ENCODE results near the gene CXCR2.

The CXCR2 gene

GRCh38 chr2:218127929-218128455 lies 2.2 kb downstream of the CXCR2 start:
- TF ChIP-seq Cebpa-rat (IDR thresholded peaks at IDR 0.05), result no peak
- Histone ChIP-seq H3K27me3 (no peaks in the 10 kb centered on the region), H3K4me1 (peaks cover 14 to 27% (median 18%) of the 10 kb centered on the region in 10 experiments)

GRCh38 chr2:218128781-218129457 lies 3.1 kb downstream of the CXCR2 start:
- H3K4me2 ChIP-seq, result peak overlapping the region in 3 of 11 experiments; percentile 5 to 25 (median 11); a peak in 3 of 22 replicates
- H3K4me3 ChIP-seq, result no peak overlapping the region
- H3K9ac ChIP-seq, result no peak overlapping the region
- H4K20me1 ChIP-seq, result no peaks in the 10 kb centered on the region
- no peaks in the 10 kb centered on the region for H3K27me3 ChIP-seq
- peaks cover 14 to 27% (median 18%) of the 10 kb centered on the region in 10 experiments for H3K4me1 ChIP-seq
- H3K27ac ChIP-seq, result no peak overlapping the region
- H3K9me3 ChIP-seq (replicated peaks in 1 of 11), result peaks cover 0 to 7% (median 0%) of the 10 kb centered on the region in 11 experiments; a peak in 3 of 22 replicates
- no peaks in the 10 kb centered on the region for H3K36me3 ChIP-seq
- no peak for TF ChIP-seq Cebpa-rat (IDR thresholded peaks at IDR 0.05)

More at GRCh38 chr2:218127929-218128455, 2.2 kb downstream of the CXCR2 start:
- H3K36me3 ChIP-seq, result no peaks in the 10 kb centered on the region
- H3K4me3 ChIP-seq, result no peak overlapping the region
- H3K9me3 ChIP-seq (replicated peaks in 1 of 11), result peaks cover 2 to 16% (median 6%) of the 10 kb centered on the region in 11 experiments; a peak in 19 of 22 replicates
- no peak overlapping the region for H3K27ac ChIP-seq
- no peak overlapping the region for H3K9ac ChIP-seq
- H3K4me2 ChIP-seq, result no peak overlapping the region
- no peaks in the 10 kb centered on the region for H4K20me1 ChIP-seq

- no peaks in the 10 kb centered on the region for H3K36me3 ChIP-seq
- no peaks in the 10 kb centered on the region for H3K27me3 ChIP-seq
- H3K4me2 ChIP-seq, result peak overlapping the region in 3 of 11 experiments; percentile 5 to 25 (median 11); a peak in 3 of 22 replicates
- no peak for TF ChIP-seq Cebpa-rat (IDR thresholded peaks at IDR 0.05)
- 0 out of 22 replicates have a peak, but pooled peaks cover 0 to under 1% (median 0%) of the 10 kb centered on the region in 11 experiments for H3K9me3 ChIP-seq (replicated peaks in 1 of 11)
- H3K27ac ChIP-seq, result no peak overlapping the region
- H3K4me1 ChIP-seq, result peaks cover 14 to 27% (median 18%) of the 10 kb centered on the region in 10 experiments
- no peak overlapping the region for H3K9ac ChIP-seq
- H4K20me1 ChIP-seq, result no peaks in the 10 kb centered on the region
- H3K4me3 ChIP-seq, result no peak overlapping the region
Measured at GRCh38 chr2:218129458-218130135, 3.8 kb downstream of the CXCR2 start.

- Histone ChIP-seq H3K27ac (no peak overlapping the region), H3K36me3 (no peaks in the 10 kb centered on the region), H3K9ac (no peak overlapping the region), H3K4me1 (peaks cover 8 to 19% (median 11%) of the 10 kb centered on the region in 10 experiments), H3K9me3 (replicated peaks in 1 of 11) (peaks cover 0 to 3% (median 0%) of the 10 kb centered on the region in 11 experiments; a peak in 1 of 22 replicates), H3K4me2 (no peak overlapping the region), H3K27me3 (no peaks in the 10 kb centered on the region), H4K20me1 (no peaks in the 10 kb centered on the region), H3K4me3 (no peak overlapping the region)
- no peak for TF ChIP-seq Cebpa-rat (IDR thresholded peaks at IDR 0.05)
Measured at GRCh38 chr2:218130377-218130776, 4.5 kb downstream of the CXCR2 start.

- peaks cover 4 to 15% (median 7%) of the 10 kb centered on the region in 10 experiments; a peak in 19 of 20 replicates for H3K4me1 ChIP-seq
- H3K27me3 ChIP-seq, result no peaks in the 10 kb centered on the region
- no peak overlapping the region for H3K9ac ChIP-seq
- TF ChIP-seq Cebpa-rat (IDR thresholded peaks at IDR 0.05), result no peak
- H3K9me3 ChIP-seq (replicated peaks in 1 of 11), result peaks cover 0 to 6% (median 0%) of the 10 kb centered on the region in 11 experiments; a peak in 1 of 22 replicates
- no peak overlapping the region for H3K4me3 ChIP-seq
- H3K36me3 ChIP-seq, result no peaks in the 10 kb centered on the region
- no peaks in the 10 kb centered on the region for H4K20me1 ChIP-seq
- no peak overlapping the region for H3K27ac ChIP-seq
- H3K4me2 ChIP-seq, result no peak overlapping the region
Measured at GRCh38 chr2:218130822-218131221, 5.0 kb downstream of the CXCR2 start.

GRCh38 chr2:218137514-218137913 lies 11.7 kb downstream of the CXCR2 start:
- Histone ChIP-seq H3K4me1 (peaks cover 0 to 11% (median 5%) of the 10 kb centered on the region in 10 experiments; a peak in 10 of 20 replicates), H3K4me2 (peak overlapping the region in 5 of 11 experiments; percentile 3 to 68 (median 39); a peak in 9 of 22 replicates), H3K4me3 (no peak overlapping the region), H4K20me1 (no peaks in the 10 kb centered on the region), H3K27ac (no peak overlapping the region), H3K9ac (no peak overlapping the region), H3K27me3 (no peaks in the 10 kb centered on the region), H3K9me3 (replicated peaks in 1 of 11) (peaks cover 0 to 6% (median 0%) of the 10 kb centered on the region in 11 experiments; a peak in 1 of 22 replicates), H3K36me3 (no peaks in the 10 kb centered on the region)
- no peak for TF ChIP-seq Cebpa-rat (IDR thresholded peaks at IDR 0.05)

GRCh38 chr2:218138047-218138446 lies 12.2 kb downstream of the CXCR2 start:
- peak overlapping the region in 5 of 11 experiments; percentile 3 to 68 (median 39); a peak in 7 of 22 replicates for H3K4me2 ChIP-seq
- H3K4me3 ChIP-seq, result no peak overlapping the region
- H3K9ac ChIP-seq, result no peak overlapping the region
- H4K20me1 ChIP-seq, result no peaks in the 10 kb centered on the region
- no peaks in the 10 kb centered on the region for H3K36me3 ChIP-seq
- H3K4me1 ChIP-seq, result peaks cover 0 to 11% (median 3%) of the 10 kb centered on the region in 10 experiments; a peak in 9 of 20 replicates
- no peaks in the 10 kb centered on the region for H3K27me3 ChIP-seq
- H3K9me3 ChIP-seq (replicated peaks in 1 of 11), result peaks cover 0 to 6% (median 0%) of the 10 kb centered on the region in 11 experiments; a peak in 1 of 22 replicates
- H3K27ac ChIP-seq, result no peak overlapping the region
- no peak for TF ChIP-seq Cebpa-rat (IDR thresholded peaks at IDR 0.05)

- Histone ChIP-seq H3K27ac (no peak overlapping the region), H3K36me3 (no peaks in the 10 kb centered on the region), H3K9me3 (replicated peaks in 1 of 11) (peaks cover 15 to 27% (median 24%) of the 10 kb centered on the region in 11 experiments), H3K27me3 (no peaks in the 10 kb centered on the region), H4K20me1 (no peaks in the 10 kb centered on the region), H3K9ac (no peak overlapping the region), H3K4me3 (no peak overlapping the region), H3K4me2 (no peak overlapping the region), H3K4me1 (peaks cover 7 to 13% (median 11%) of the 10 kb centered on the region in 10 experiments)
- TF ChIP-seq Cebpa-rat (IDR thresholded peaks at IDR 0.05), result no peak
Measured at GRCh38 chr2:218145124-218145523, 19.3 kb downstream of the CXCR2 start.

GRCh38 chr2:218146056-218146455 lies 20.2 kb downstream of the CXCR2 start:
- Histone ChIP-seq H3K27me3 (no peaks in the 10 kb centered on the region), H4K20me1 (no peaks in the 10 kb centered on the region), H3K9ac (no peak overlapping the region), H3K4me2 (no peak overlapping the region), H3K9me3 (replicated peaks in 1 of 11) (peaks cover 15 to 27% (median 24%) of the 10 kb centered on the region in 11 experiments), H3K4me3 (no peak overlapping the region), H3K27ac (no peak overlapping the region), H3K36me3 (no peaks in the 10 kb centered on the region), H3K4me1 (peaks cover 12 to 17% (median 15%) of the 10 kb centered on the region in 10 experiments)
- TF ChIP-seq Cebpa-rat (IDR thresholded peaks at IDR 0.05), result no peak

All from BLaER1 treated with 17β-estradiol and CSF1 and Interleukin-3, amounts not matched to agents 10 nM and 100 nM (cell line).